ENCODE measurements around the gene PNPO.

Gene PNPO

DNA sequence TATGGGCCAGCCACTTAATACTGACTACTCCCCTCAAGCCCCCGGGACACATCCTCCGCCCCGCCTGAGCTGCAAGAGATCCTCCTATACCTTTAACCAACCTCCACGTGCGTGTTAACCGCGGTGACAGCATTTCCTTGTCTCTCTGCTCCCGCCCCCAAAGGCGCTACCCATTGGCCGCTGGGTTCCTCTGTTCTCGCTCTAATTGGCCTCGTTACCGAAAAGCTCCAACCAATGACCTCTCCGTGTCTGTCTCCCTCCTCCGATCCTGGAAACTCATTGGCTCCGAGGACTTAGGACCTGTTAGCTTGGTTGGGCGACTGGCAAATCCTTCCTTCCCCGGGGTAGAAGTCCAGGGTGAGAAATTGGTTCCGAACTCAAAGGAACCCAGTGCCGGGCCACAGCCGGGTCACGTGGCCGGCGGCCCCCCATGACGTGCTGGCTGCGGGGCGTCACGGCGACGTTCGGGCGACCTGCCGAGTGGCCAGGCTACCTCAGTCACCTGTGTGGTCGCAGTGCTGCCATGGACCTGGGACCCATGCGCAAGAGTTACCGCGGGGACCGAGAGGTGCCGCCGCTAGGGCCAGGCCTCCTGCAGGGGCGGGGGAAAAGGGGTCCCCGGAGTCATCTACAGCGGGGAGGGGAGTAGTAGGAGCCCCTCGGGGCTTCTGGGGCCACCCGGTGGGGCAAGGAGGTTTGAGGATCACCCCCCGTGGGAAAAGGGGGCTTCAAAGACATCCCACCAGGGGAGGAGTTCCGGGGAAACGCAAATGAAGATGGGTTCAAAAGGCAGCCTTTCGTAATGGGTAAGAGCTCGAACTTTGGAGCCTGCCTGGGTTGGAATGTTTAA lies at the start of gene PNPO:
Gene PNPO (plus strand): TSS at position 326 of the 850 bp plus-strand sequence. CDS start 105 bp downstream, at position 431.
- DNase-seq: peak; percentile 99

DNA sequence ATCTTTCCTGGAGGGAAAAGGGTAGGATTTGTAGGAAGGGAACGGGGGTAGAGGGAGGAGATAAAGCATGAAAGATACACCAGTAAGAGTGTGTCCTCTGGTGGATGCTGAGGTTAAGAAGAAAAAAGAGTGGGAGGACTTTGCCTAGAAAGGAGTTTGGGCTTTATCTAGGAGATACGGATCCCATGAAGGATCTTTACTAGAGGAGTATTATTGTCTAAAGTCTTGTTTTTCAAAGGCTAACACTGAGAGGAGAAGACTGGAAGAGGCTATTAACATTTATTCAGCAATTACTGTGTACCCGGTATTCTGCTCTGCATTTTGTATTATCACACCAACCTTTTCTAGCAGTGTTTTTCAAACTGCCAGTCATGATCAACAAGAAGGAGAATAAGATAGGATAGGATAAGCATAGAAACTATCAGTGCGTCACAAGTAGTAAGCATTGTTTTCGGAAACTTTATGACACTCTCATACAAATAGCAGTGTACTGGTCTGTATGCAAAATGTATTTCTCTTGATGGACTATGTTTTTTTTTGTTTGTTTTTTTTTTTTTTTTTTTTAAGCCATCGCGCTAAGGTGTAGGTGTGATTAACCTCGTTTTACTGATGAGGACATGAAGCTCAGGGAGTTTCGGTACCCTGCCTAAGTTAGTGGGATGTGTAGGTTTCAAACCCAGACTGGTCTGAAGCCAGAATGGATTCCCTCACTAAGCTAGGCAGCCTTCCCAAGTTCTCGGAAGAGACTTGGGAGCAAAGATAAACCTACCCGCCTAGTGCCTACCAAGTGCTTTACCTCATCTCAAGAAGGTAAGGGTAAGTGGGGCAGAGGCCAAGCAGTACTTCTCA lies 46.6 kb upstream of the PNPO start:
- no peak for DNase-seq

DNA sequence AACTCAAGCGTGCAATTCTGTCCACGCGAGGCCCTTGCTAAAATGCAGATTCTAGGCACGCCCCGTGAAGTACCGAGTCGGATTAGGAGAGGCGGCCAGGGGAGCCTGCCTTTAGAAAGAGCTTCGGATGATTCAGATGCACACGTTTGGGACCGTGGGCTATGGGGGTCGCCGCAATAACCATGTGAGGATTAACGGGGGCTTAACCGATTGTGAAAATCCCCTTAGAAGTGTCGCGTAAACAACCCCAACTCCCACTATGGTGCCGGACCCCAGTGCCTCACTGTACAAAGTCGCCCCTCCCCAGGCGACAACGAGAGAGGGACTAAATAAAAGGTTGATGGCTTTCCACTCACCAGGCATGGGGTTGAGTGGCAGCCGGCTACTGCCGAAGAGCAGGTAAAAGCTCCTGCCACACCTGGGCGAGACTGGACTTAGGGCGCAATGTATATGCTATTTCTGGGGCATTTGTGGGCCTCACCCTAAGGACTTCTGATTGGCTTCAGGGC lies 46.0 kb upstream of the PNPO start:
- DNase-seq: peak in 1 of 2 experiments; percentile 46

DNA sequence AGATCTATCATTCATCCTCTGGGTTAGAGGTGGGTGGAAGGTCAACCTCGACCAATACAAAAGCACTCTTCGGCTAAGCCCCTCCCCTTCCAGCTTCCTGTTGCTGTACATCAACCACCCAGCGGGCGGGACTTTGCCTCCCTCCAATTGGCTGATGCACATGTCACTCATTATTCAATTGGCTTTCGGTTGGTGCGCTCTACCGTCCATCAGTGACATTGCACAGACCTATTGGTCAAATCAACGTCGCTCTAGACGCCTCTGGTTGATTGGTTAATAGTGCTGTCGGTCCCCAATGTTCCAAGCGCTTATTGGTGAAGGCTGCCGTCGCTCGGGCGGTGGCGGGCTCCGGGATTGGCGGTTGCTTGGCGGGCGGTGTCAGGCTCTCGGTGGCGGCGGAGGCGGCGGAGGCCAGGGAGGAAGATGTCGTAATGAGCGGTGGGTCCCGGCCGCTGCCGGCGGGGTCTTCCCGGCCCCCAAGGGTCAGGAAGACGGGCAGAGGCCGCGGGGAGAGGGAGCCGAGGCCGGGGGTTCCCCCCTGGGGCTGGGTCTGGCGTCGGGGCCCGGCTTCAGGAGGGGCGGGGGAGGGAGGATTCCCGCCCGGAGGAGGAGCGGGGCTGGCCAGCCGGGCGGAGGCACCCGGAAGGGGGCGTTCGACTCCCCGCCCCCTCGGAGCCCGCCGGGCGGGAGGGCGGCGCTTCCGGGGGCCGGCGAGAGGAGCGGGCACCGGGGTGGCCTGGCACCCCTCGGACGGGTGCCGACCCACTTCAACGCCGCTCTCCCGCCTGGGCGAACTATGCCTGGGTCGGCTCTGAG lies 45.3 kb upstream of the PNPO start, which contains the start of gene SP2:
Gene SP2 (plus strand): TSS at position 381 of the 816 bp plus-strand sequence. CDS start 51 bp downstream, at position 432.
- peak; percentile 100 for DNase-seq

DNA sequence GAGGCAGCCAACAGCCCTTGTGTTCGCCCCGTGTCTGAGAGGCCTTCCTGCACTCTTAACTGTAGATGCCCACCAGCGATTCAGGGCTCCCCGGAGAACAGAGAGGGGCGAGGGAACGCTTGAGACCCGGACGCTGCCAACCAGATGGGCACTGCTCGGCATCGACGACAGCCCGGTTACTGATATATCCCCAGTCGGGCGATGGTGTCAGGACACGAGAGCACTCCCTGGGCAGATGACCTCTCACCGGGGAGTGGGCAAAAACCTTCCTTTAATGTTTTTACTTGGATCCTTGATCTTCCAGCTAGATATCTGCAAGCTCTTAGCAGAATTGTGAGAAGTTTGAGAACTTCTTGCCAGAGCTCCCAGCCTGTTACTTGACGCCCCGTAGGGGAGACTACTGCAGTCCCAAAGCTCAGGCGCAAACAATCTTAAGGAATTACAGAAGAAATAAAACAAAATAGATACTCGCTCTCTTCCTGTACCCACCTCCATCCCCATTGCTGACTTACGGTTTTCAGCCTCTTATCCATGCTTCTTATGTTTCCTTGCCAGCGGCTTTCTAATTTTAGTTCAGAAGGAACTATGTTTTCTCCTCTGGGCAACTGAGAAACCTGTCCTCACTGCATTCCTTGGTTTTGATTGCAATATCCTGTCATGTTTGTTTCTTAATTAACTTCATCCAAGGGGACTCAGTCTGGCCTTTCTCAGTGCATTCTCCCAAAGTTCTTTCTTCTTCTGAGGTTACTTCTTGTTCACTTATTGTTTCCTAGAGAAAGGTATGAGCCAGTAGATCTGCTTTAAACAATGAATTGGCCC lies 44.5 kb upstream of the PNPO start:
- DNase-seq: peak in 1 of 2 experiments; percentile 62

DNA sequence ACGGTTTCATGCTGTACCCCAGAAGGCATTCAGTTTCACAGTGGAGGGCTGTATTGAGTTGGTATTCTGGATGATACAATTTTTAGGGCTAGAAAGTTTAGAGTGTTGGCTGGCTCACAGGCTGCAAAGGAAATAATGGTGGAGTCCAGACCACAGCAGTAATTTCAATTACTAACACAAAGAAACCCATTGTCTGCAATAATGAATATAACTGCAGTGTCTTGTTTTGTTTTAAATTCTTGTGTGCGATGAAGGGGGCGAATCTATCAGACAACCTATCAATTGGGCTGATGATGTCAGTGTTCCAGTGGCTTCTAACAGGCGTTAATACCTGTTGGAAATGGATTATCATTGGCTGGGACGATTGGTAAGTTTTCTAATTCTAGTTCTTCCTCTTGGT lies 43.8 kb upstream of the PNPO start:
- DNase-seq: no peak

DNA sequence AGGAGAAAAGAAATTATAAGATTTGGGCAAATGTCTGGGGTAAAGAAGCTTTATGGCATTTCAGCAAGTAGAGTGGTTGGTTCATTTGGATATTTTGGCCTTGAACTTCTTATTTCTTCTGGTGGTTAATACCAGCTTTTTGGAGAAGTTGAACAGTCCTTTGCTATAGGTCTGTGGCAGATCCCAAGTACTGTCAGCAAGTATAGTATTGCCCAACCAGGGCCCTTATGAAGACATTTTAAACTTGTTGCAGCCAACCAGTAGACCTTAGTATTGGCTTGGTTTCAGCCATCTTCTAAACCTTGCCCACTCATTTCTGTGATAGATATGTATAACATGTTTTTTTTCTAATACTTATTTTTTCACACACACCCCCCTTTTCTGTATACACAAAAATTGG lies 43.1 kb upstream of the PNPO start:
- no peak for DNase-seq

DNA sequence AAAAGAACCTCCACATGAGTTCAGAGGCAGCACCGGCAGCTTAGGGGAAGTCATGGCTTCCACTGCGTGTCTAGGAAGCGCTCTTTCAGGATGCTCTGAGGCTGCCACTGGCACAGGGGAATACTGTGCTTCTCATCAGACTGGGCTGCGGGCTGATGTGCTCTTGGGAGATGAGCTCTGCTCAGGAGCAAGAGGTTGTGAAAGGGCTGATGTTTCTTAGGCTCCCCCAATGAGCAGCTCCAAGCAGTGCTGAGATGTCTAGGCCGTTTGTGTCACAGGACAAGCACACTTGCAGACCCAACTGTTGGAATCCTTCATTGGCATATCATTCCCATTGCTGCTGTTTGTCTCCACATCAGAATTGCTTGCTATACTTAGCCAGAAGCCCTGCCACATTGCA lies 41.7 kb upstream of the PNPO start:
- DNase-seq: no peak

DNA sequence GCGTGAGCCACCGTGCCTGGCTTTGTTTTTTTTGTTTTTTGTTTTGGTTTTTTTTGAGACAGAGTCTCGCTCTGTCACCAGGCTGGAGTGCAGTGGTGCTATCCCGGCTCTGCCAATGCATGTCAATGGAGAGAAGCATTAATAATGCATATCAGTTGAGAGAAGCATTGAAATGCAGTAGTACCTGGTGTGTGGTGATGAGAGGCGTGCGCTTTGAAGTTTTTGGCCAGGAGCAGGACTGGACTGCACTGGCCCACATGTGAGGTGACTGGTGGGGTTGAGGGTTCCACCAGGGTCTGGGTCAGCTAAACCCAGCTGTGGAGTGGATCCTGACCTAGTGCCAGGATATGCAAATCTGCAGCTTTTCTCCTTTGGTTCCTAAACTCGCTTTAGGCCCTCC lies 39.9 kb upstream of the PNPO start:
- no peak for DNase-seq

DNA sequence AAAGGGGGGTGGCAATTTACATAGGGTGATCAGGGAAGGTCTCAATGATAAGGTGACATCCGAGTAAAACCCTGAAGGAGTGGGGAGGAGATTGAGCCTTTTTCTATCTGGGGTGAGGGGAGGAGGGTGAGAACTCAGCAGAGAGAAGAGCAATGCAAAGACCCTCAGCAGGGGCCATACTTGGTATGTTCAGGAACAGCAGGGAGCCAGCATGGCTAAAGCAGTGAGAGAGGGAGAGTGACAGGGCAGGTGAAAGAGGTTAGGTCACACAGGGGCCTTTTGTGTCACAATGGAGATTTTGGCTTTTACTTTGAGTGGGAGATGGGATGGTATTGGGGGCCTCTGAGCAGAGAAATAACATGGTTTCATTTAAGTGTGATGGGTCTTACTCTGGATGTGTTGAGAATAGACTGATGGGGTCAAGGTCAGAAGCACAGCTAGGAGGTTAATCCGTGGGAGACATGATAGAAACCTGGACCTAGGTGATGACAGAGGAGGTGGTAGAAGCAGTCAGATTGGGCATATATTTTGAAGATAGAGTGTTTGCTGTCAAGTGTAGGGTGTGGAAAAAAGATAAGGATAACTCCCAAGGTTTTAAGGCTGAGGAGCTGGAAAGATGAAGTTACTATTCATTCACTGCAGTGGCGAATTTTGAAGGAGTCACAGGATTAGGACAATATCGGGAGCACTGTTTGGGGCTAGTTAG lies 39.2 kb upstream of the PNPO start:
- DNase-seq: no peak

DNA sequence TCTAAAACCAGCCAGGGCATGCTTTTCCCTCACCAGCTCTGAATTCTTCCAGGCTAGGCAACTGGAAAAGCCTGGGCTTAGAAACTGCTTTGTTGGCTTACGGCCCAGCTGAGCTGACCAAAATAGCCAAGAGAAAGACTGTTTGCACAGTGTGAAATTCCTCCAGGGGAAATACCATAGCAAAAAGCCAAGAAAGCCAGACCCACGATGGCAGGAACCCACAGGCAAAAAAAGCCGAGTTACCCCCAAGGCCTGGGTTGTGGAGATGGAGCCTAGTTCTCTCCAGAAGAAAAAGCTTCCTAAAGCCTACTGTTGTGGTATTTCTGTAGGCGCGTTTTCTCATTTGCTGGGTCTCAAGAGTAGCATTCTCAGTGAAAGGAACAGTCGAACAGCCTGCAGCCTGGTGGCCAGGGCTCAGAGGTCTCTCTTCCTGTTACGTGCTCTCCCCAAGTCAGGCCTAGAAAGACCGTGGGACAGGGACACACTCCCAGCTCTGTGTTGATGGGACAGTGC lies 36.1 kb upstream of the PNPO start:
- no peak for DNase-seq

DNA sequence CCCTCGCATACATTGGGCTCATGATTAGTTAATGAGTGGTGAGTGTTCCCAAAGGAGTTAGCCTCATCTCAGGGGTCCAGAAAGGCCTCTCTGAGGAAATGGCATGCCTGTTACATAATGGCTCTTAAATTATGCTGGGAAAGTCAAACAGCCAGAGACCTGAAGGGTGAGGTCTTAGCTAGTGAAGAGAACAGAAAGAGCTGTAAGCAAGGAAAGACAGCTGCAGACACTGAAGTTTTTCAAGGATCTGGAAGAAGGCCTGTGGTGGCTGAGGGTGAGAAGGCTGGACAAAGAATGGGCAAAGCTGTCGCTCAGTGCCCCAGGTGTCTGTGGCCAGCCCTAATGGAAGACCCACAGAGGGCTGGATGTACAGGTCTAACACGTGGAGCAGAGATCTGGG lies 34.9 kb upstream of the PNPO start:
- DNase-seq: no peak

DNA sequence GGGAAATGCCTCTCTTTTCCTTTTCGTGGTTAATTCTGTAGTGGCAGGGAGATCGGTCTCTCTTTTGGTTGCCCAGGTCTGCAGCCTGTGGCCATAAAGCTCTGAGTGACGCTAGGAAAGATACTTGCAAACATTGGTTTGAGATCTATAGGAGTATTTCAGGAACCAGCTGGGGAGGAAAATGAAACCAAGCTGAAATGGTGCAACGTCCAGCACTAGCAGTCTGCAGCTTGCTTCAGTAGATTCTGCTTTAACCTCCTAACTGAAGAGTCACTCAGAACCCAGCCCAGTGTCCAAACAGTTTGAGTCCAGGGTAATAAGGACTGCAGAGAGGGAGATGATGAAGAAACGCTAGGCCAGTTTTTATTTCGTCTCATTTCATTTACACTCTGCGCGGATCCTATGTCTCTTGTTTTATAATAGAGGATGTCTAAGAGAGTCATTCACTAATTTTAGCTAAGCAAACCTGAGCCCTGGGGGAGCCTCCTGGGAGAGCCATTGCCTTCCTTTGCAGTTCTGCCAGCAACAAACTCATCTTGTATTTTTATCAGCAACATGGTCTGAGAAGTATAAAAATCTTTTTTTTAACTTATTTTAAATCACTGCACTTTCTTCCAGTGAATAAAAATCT lies 33.3 kb upstream of the PNPO start:
- no peak for DNase-seq

DNA sequence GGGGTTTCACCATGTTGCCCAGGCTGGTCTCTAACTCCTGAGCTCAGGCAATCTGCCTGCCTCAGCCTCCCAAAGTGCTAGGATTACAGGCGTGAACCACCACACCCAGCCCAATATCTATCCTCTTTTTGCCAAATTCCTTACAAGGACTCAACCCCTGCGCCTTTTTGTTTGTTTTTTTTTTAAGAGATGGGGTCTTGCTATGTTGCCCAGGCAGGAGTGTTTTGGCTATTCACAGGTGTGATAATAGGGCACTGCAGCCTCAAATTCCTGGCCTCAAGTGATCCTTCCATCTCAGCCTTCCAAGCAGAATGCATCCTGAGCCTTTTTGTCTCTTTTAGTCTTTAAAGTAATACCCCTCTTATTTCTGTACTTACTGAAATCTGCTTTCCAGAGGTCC lies 28.3 kb upstream of the PNPO start:
- DNase-seq: no peak

DNA sequence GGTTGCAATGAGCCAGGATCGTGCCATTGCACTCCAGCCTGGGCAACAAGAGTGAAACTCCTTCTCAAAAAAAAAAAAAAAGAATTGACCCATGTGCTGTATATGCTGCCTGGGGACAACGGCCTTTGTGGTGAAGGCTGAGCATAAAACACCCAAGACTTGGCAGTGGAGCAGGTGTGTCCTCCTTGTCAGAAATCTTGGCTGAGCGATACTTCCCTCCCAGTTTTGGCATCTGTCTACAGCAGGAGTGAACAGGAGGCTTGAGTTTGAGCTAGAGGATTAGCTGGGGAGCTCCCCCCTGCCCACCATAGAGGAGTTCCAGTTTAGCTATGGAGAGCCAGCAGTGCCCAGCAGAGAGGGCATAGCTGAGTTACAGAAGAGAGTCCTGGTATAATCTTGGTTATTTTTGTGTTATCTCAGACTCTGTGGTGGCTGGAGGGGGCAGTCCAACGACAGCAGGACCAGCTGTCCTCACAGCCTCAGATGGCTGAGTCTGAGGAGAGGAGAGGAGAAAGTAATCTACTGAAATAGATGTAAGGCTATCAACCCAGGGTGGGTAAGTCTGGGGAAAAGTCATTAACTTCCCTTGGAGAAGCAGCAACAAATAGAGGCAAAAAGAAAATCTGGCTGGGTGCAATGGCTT lies 26.9 kb upstream of the PNPO start:
- DNase-seq: peak; percentile 68 to 71

DNA sequence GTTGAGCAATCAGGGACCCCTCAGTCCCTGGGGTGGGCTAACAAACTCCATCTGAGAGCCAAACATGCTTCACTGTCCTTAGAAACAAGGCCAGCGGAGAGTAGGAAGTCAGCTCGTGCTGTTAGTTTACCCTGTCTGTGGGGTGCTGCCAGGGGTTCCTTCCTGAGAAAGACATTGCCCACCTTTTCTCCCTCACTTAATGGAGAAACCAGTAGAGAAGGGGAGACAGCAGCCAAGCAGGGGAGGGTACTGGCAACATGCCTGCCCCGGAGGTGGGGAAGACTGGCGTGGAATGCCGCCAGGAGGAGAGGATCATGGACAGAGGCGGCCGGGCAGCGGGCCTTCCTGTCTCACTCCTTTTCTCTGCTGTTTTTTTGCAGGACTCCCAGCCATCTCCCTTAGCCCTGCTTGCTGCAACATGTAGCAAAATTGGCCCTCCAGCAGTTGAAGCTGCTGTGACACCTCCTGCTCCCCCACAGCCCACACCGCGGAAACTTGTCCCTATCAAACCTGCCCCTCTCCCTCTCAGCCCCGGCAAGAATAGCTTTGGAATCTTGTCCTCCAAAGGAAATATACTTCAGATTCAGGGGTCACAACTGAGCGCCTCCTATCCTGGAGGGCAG lies 25.5 kb upstream of the PNPO start:
- DNase-seq: no peak

DNA sequence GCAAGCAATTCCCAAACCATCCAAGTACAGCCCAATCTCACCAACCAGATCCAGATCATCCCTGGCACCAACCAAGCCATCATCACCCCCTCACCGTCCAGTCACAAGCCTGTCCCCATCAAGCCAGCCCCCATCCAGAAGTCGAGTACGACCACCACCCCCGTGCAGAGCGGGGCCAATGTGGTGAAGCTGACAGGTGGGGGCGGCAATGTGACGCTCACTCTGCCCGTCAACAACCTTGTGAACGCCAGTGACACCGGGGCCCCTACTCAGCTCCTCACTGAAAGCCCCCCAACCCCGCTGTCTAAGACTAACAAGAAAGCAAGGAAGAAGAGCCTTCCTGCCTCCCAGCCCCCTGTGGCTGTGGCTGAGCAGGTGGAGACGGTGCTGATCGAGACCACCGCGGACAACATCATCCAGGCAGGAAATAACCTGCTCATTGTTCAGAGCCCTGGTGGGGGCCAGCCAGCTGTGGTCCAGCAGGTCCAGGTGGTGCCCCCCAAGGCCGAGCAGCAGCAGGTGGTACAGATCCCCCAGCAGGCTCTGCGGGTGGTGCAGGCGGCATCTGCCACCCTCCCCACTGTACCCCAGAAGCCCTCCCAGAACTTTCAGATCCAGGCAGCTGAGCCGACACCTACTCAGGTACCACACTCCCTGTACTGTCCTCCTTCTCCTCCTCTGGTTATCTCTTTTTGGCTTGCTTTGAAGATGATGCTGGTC lies 24.7 kb upstream of the PNPO start:
- no peak for DNase-seq

DNA sequence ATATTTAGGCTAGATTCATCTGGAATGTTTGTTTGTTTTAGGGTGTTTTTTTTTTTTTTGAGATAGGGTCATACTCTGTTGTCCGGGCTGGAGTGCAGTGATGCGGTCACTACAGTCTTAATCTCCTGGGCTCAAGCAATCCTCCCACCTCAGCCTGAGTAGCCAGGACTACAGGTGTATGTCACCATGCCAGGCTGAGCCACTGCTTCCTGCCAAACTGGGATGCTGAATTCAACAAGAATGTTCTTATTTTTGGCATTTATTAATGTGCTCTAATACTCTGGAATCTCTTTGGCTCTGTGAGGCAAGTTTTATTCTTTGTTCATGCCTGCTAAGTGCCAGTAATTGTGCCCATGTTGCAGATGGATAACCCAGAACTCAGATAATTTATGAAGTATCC lies 23.8 kb upstream of the PNPO start:
- DNase-seq: no peak

DNA sequence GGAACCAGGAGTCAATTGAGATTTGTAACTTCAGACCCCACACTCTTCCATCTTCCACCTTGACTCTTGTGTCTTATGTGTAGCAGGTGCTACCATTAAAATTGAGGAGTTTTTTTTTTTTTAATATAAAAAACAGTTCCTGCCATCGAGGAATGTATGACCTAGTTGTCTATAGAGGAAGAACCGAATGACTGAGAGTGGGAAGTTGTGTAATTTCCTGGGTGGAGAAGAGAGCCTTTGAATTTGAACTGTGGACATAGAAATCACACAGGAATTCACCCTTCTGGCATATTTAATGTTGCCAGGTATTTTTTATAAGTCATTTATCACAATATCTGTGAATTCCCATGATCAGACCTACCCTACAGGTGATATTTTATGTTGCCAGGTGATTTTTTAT lies 23.4 kb upstream of the PNPO start:
- no peak for DNase-seq

Data from NCI-H524 (cell line).